Measurements from ENCODE around the gene HDAC9.

DNA sequence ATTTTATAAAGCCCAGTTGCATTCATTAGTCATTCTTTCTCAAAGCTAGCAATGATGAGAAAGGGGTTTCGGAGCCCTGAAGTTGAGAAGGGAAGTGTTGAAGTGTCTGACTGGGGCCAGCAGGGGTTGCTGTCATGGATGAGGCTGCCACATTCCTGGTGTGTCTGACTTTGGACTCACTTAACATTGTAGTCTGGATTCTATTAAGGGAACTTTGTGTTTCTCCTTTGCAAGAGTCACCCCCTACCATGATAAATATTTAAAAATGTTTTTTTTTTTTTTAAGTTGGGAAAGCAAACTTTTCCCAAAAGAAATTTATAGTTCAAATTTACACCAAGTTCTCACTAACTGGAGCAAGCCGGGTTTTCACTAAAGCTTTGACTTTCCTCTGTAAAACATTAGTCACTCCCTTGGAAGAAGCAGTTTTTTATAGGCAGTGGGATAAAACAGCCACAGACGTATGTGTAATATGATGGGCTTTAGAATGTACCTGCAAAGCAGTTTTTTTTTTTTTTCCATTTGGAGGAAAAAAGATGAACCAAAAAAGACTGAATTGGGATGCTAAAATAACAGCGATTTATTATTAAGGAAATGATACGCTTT is 378.3 kb downstream of the HDAC9 start:
- TF ChIP-seq, protein P1, sequence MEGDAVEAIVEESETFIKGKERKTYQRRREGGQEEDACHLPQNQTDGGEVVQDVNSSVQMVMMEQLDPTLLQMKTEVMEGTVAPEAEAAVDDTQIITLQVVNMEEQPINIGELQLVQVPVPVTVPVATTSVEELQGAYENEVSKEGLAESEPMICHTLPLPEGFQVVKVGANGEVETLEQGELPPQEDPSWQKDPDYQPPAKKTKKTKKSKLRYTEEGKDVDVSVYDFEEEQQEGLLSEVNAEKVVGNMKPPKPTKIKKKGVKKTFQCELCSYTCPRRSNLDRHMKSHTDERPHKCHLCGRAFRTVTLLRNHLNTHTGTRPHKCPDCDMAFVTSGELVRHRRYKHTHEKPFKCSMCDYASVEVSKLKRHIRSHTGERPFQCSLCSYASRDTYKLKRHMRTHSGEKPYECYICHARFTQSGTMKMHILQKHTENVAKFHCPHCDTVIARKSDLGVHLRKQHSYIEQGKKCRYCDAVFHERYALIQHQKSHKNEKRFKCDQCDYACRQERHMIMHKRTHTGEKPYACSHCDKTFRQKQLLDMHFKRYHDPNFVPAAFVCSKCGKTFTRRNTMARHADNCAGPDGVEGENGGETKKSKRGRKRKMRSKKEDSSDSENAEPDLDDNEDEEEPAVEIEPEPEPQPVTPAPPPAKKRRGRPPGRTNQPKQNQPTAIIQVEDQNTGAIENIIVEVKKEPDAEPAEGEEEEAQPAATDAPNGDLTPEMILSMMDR (IDR thresholded peaks at IDR 0.05) = peak; percentile 62
- TF ChIP-seq EZH2phosphoT487 (IDR thresholded peaks at IDR 0.05) = no peak
